Measurements from ENCODE around the gene RNF217. TPM values are rescaled to one million over a fixed set of nuclear protein-coding genes. Genes with fewer than 3 reads are reported as not detected.

RNF217 gene
- total RNA-seq, 1 donor from 2014 or later: 8.7 TPM

DNA sequence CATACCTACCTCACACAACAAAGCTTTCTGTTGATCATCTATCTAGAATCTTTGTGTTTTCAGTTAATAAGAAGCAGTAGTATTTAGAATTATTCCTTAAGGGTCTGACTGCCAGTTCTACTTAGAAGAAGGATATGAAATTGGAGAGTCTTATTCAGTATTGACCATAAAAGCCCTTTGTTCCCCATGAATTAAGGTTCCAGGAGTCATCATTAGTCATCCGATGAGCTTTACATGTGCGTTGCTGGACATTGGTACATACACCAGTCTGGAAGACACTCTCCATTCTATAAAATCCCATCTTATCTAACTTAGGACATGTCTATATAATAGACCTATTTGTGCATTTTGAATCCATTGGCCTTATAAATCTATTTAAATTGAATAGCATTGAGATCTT, 34.4 kb upstream of the RNF217 start:
- TF ChIP-seq, protein P1, sequence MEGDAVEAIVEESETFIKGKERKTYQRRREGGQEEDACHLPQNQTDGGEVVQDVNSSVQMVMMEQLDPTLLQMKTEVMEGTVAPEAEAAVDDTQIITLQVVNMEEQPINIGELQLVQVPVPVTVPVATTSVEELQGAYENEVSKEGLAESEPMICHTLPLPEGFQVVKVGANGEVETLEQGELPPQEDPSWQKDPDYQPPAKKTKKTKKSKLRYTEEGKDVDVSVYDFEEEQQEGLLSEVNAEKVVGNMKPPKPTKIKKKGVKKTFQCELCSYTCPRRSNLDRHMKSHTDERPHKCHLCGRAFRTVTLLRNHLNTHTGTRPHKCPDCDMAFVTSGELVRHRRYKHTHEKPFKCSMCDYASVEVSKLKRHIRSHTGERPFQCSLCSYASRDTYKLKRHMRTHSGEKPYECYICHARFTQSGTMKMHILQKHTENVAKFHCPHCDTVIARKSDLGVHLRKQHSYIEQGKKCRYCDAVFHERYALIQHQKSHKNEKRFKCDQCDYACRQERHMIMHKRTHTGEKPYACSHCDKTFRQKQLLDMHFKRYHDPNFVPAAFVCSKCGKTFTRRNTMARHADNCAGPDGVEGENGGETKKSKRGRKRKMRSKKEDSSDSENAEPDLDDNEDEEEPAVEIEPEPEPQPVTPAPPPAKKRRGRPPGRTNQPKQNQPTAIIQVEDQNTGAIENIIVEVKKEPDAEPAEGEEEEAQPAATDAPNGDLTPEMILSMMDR (conservative IDR thresholded peaks at IDR 0.05): no peak
- H3K36me3 Mint-ChIP-seq (ENCODE audit: low read depth): no peaks in the 10 kb centered on the region
- no peak overlapping the region for H3K27ac Mint-ChIP-seq (ENCODE audit: unreplicated experiment)
- peaks cover 7% of the 10 kb centered on the region for H3K9me3 Mint-ChIP-seq
- no peak for DNase-seq (ENCODE audit: low read depth, low spot score)
- no peaks in the 10 kb centered on the region for H3K27me3 Mint-ChIP-seq (ENCODE audit: low read depth)
- H3K4me1 Mint-ChIP-seq: peaks cover 8% of the 10 kb centered on the region
- H3K4me3 Mint-ChIP-seq: no peak overlapping the region

DNA sequence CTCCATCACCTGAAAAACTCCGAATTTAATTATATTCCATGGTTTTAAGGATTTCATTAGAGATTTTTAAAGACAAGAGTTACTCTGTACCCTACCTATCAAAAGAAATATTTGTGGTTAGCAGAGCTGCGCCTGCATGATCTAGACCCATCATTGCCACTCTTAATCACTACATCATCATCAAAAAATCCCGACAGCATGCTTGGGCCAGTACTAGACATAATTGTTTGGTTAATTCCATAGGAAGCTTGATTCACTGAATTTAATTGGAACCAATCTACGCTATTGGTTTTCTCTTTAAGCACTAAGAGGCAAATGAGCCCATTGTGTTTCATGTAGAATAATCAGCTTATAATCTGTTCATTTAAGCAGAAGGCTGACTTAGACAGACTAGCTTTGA, 33.4 kb upstream of the RNF217 start:
- H3K27ac Mint-ChIP-seq (ENCODE audit: unreplicated experiment): no peak overlapping the region
- H3K4me3 Mint-ChIP-seq: no peak overlapping the region
- no peaks in the 10 kb centered on the region for H3K36me3 Mint-ChIP-seq (ENCODE audit: low read depth)
- H3K9me3 Mint-ChIP-seq: peaks cover 4% of the 10 kb centered on the region
- peaks cover 8% of the 10 kb centered on the region for H3K4me1 Mint-ChIP-seq
- no peaks in the 10 kb centered on the region for H3K27me3 Mint-ChIP-seq (ENCODE audit: low read depth)
- no peak for DNase-seq (ENCODE audit: low read depth, low spot score)
- TF ChIP-seq, protein P1 (conservative IDR thresholded peaks at IDR 0.05): no peak

DNA sequence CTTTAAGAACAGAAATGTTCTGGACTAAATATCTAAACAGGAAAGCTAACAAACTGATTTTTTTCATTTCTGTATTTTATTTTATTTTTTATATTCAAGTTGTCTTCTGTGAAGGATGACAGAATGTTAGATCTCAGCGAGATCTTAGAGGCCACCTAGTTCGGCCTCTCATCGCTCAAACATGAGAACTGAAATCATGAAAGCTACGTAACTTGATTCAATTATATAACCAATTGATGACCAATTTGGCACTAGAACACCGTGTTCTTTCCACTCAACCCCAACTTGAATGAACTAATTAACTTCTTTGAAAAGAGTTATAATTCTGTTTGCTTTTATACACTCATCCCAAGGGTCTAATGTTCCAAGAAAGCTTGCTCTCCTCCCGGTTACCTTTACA, 24.6 kb upstream of the RNF217 start:
- H3K27me3 Mint-ChIP-seq (ENCODE audit: low read depth): no peaks in the 10 kb centered on the region
- no peaks in the 10 kb centered on the region for H3K4me1 Mint-ChIP-seq
- H3K36me3 Mint-ChIP-seq (ENCODE audit: low read depth): no peaks in the 10 kb centered on the region
- DNase-seq (ENCODE audit: low read depth, low spot score): no peak
- TF ChIP-seq, protein P1 (conservative IDR thresholded peaks at IDR 0.05): no peak
- H3K9me3 Mint-ChIP-seq: peaks cover 2% of the 10 kb centered on the region
- H3K4me3 Mint-ChIP-seq: no peak overlapping the region
- no peak overlapping the region for H3K27ac Mint-ChIP-seq (ENCODE audit: unreplicated experiment)

DNA sequence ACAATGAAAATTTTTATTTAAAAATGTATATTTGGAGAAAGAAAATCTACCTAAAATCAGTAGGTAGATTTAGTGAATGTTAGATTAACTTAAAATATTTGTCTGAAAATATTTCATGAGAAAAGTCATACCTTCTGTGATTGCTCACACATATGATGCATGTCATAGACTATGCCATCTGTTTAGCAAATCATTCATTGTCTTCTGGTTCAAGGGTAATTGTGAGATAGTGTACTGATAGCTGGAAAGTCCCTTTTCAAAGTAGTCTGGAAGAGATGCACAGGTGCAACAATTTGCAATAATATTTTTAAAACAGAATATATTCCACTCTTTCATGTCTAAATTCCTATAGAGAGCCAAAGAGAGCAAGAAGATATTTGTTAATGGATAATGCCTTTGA, 21.0 kb upstream of the RNF217 start:
- no peaks in the 10 kb centered on the region for H3K36me3 Mint-ChIP-seq (ENCODE audit: low read depth)
- H3K27me3 Mint-ChIP-seq (ENCODE audit: low read depth): no peaks in the 10 kb centered on the region
- H3K27ac Mint-ChIP-seq (ENCODE audit: unreplicated experiment): no peak overlapping the region
- DNase-seq (ENCODE audit: low read depth, low spot score): no peak
- TF ChIP-seq, protein P1 (conservative IDR thresholded peaks at IDR 0.05): no peak
- H3K4me3 Mint-ChIP-seq: no peak overlapping the region
- no peaks in the 10 kb centered on the region for H3K4me1 Mint-ChIP-seq
- H3K9me3 Mint-ChIP-seq: no peaks in the 10 kb centered on the region

DNA sequence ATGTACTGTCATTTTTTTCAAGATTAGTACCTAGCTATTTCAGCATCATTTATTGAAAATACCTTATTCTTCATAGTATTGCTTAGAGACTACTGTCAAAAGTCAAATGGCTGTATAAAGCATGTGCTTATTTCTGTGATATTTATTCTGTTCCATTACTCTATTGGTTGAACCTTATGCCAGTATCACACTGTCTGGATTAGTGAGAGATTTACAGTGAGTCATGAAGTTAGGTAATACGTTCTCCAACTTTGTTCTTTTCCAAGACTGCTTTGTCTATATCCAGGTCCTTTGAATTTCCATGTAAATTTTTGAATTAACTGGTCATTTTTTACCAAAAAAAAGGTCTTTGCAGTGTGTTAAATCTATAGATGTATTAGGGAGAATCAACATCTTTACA, 18.6 kb upstream of the RNF217 start:
- Mint-ChIP-seq H3K4me1 (no peaks in the 10 kb centered on the region), H3K4me3 (no peak overlapping the region)
- TF ChIP-seq, protein P1 (conservative IDR thresholded peaks at IDR 0.05): no peak

DNA sequence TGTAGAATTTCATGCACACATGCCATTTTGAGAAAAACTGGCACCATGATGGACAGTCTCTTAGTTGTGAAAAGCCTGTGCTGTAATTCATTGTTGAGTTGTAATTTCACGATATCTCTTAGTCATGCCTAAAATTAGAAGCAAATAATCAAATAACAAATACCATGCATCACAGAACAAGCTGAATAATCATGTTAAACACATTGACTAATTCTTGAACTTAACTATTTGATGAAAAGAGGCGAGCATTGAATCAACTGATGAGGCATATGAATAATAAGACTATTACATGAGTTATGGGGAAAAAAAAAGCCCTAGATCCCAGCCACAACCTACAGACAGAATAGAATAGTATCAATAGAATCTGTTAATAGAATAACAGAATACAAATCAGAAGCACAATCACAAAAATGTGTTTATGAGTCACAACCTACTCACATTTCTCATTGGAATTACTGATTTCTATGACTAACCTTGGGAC, 14.2 kb upstream of the RNF217 start:
- no peak for DNase-seq (ENCODE audit: low read depth, low spot score)
- Mint-ChIP-seq H3K4me1 (no peaks in the 10 kb centered on the region), H3K9me3 (no peaks in the 10 kb centered on the region), H3K27ac (ENCODE audit: unreplicated experiment) (no peak overlapping the region), H3K36me3 (ENCODE audit: low read depth) (no peaks in the 10 kb centered on the region), H3K27me3 (ENCODE audit: low read depth) (no peaks in the 10 kb centered on the region), H3K4me3 (no peak overlapping the region)
- TF ChIP-seq, protein P1 (conservative IDR thresholded peaks at IDR 0.05): no peak

More for the DNA sequence above, 18.6 kb upstream of the RNF217 start:
- H3K27me3 Mint-ChIP-seq (ENCODE audit: low read depth): no peaks in the 10 kb centered on the region
- H3K27ac Mint-ChIP-seq (ENCODE audit: unreplicated experiment): no peak overlapping the region
- no peaks in the 10 kb centered on the region for H3K36me3 Mint-ChIP-seq (ENCODE audit: low read depth)
- H3K9me3 Mint-ChIP-seq: no peaks in the 10 kb centered on the region
- DNase-seq (ENCODE audit: low read depth, low spot score): no peak
